HepG2 (cell line): Measurements from ENCODE around the gene CD320. TPM values are rescaled to one million over a fixed set of nuclear protein-coding genes. Genes with fewer than 3 reads are reported as not detected.

Experiments
- ARNTL ChIP-seq: sonication (generic); formaldehyde crosslinking; IDR thresholded peaks from 2 replicates; pipeline ENCODE4 v1.4.0; 2020; ENCODE audit warnings: mild to moderate bottlenecking, missing genetic modification reagents
- BRD4 ChIP-seq: sonication (generic); formaldehyde crosslinking; IDR thresholded peaks from 2 replicates; pipeline ENCODE4 v1.4.0; 2020; ENCODE audit warnings: missing genetic modification reagents
- MED13 ChIP-seq: sonication (generic); formaldehyde crosslinking; IDR thresholded peaks from 2 replicates; pipeline ENCODE4 v1.5.0; 2020; ENCODE audit warnings: missing genetic modification reagents
- MIER2 ChIP-seq: IDR thresholded peaks from 2 replicates; pipeline ENCODE4 v1.6.1; 2016; ENCODE audit warnings: missing biosample characterization, missing genetic modification reagents
- PCBP2 ChIP-seq: fragments of 200-400 bp; formaldehyde crosslinking; optimal IDR thresholded peaks from 2 replicates; pipeline ENCODE3; 2018; ENCODE audit warnings: low read length, low read depth; ENCODE audit not compliant: poor library complexity, severe bottlenecking
- SALL2 ChIP-seq: sonication (generic); formaldehyde crosslinking; IDR thresholded peaks from 2 replicates; pipeline ENCODE4 v1.8.1; 2023; ENCODE audit warnings: mild to moderate bottlenecking, missing genetic modification reagents, inconsistent platforms
- ZNF558 ChIP-seq: sonication (generic); formaldehyde crosslinking; IDR thresholded peaks from 2 replicates; pipeline ENCODE4 v1.9.0; 2022; ENCODE audit warnings: mild to moderate bottlenecking, missing genetic modification reagents, borderline replicate concordance
- ZNF788 ChIP-seq: sonication (generic); formaldehyde crosslinking; IDR thresholded peaks from 2 replicates; pipeline ENCODE4 v1.5.0; 2020; ENCODE audit warnings: mild to moderate bottlenecking, missing genetic modification reagents, borderline replicate concordance
- polyA plus RNA-seq, 8 experiments: library from polyadenylated mRNA; depleted of rRNA in 3 of 8; stranded (reverse) in 7 of 8; unstranded in 1 of 8; fragments of >200 nt; fragmentation: Illumina TruSeq in 4 of 8; extraction: Trizol in 4 of 8; gene quantifications; 2 replicates each; pipeline versions ENCODE4 v1.2.1 to v1.2.3, GENCODE V29; 2011 to 2016; ENCODE audit warnings: low read depth in 4 of 8, missing spikeins in 1 of 8, mixed read lengths in 1 of 8; ENCODE audit not compliant: insufficient read depth in 1 of 8
- total RNA-seq, 5 experiments: library from RNA; depleted of rRNA; stranded (reverse); fragments of >200 nt; fragmentation: Illumina TruSeq; extraction: Trizol; gene quantifications; 2 replicates each; pipeline ENCODE4 v1.2.3, GENCODE V29; 2016; ENCODE audit warnings: low read depth in 1 of 5
- TF ChIP-seq, protein P1 (sequence below): sonication (generic); formaldehyde crosslinking; IDR thresholded peaks from one replicate; pipeline ENCODE4 v1.5.1; 2020; ENCODE audit warnings: mild to moderate bottlenecking, missing genetic modification reagents; ENCODE audit errors: not compliant biosample characterization
- TF ChIP-seq, protein P2 (sequence below): sonication (generic); formaldehyde crosslinking; IDR thresholded peaks from 2 replicates; pipeline ENCODE4 v1.5.1; 2020; ENCODE audit warnings: mild to moderate bottlenecking, missing genetic modification reagents, moderate library complexity
- TF ChIP-seq, protein P3 (sequence below): sonication (generic); formaldehyde crosslinking; IDR thresholded peaks from 2 replicates; pipeline ENCODE4 v1.5.0; 2020; ENCODE audit warnings: missing genetic modification reagents
- TF ChIP-seq, protein P4 (sequence below): sonication (generic); formaldehyde crosslinking; IDR thresholded peaks from 2 replicates; pipeline ENCODE4 v1.8.0; 2022; ENCODE audit warnings: mild to moderate bottlenecking, missing genetic modification reagents, borderline replicate concordance

Gene CD320
- total and polyA plus RNA-seq, 2 of the 13 experiments (the other 11 are each of a cell fraction or from before 2014, with no cell fraction given), result 83.1 to 99.9 TPM

DNA sequence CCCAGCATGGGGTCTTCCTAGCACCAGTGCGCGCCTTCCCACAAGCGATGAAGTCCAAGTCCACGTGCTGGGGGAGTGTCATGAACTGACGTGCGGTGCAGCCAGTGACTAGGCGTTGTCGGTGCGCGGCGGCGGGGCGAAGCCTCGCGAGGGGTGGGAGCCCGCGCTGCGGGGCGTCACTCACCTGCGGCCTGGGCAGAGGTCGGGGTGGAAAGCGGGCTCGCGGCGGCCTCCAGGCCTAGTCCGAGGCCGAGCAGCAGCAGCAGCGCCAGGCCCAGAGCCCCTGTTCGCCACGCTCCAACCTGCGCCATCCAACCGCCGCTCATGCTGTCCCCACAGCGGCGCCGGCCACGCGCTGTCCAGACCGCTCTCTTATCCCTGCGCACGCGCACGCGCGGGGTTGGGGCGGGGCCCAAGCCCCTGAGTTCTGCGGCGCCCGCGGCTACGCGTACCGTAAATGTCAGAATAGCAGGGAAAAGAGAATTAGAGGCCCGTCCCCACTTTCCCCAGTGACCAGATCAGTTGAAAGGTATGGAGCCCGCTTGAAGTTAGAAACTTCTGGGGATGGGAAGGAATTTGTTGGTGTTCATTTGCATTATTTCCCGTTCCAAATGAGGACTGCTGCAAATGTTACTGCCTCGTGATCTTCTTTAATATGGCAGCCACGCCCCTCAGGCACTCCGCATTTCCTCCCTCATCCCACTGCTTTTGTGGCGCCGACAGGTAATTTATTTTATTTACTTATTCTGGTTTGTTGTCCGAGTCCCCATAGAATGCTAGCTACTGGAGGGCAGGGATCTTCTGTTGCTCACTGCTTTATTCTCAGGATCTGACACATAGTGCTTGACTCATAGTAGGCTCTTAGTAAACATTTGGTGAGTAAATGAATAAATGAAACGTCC, at the start of gene CD320 (continued):
- TF ChIP-seq, protein P1, sequence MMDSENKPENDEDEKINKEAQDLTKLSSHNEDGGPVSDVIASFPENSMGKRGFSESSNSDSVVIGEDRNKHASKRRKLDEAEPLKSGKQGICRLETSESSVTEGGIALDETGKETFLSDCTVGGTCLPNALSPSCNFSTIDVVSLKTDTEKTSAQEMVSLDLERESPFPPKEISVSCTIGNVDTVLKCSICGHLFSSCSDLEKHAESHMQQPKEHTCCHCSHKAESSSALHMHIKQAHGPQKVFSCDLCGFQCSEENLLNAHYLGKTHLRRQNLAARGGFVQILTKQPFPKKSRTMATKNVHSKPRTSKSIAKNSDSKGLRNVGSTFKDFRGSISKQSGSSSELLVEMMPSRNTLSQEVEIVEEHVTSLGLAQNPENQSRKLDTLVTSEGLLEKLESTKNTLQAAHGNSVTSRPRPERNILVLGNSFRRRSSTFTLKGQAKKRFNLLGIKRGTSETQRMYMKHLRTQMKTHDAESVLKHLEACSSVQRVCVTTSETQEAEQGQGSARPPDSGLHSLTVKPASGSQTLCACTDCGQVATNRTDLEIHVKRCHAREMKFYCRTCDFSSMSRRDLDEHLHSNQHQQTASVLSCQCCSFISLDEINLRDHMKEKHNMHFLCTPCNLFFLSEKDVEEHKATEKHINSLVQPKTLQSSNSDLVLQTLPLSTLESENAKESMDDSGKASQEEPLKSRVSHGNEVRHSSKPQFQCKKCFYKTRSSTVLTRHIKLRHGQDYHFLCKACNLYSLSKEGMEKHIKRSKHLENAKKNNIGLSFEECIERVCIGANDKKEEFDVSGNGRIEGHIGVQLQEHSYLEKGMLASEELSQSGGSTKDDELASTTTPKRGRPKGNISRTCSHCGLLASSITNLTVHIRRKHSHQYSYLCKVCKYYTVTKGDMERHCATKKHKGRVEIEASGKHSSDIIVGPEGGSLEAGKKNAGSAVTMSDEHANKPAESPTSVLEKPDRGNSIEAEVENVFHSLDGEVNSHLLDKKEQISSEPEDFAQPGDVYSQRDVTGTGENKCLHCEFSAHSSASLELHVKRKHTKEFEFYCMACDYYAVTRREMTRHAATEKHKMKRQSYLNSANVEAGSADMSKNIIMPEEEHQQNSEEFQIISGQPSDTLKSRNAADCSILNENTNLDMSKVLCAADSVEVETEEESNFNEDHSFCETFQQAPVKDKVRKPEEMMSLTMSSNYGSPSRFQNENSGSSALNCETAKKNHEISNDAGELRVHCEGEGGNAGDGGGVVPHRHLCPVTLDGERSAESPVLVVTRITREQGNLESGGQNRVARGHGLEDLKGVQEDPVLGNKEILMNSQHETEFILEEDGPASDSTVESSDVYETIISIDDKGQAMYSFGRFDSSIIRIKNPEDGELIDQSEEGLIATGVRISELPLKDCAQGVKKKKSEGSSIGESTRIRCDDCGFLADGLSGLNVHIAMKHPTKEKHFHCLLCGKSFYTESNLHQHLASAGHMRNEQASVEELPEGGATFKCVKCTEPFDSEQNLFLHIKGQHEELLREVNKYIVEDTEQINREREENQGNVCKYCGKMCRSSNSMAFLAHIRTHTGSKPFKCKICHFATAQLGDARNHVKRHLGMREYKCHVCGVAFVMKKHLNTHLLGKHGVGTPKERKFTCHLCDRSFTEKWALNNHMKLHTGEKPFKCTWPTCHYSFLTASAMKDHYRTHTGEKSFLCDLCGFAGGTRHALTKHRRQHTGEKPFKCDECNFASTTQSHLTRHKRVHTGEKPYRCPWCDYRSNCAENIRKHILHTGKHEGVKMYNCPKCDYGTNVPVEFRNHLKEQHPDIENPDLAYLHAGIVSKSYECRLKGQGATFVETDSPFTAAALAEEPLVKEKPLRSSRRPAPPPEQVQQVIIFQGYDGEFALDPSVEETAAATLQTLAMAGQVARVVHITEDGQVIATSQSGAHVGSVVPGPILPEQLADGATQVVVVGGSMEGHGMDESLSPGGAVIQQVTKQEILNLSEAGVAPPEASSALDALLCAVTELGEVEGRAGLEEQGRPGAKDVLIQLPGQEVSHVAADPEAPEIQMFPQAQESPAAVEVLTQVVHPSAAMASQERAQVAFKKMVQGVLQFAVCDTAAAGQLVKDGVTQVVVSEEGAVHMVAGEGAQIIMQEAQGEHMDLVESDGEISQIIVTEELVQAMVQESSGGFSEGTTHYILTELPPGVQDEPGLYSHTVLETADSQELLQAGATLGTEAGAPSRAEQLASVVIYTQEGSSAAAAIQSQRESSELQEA (CRISPR knock-in tag), result peak; percentile 89
- peak; percentile 97 for TF ChIP-seq ZNF788 (CRISPR knock-in tag)
- no peak for TF ChIP-seq PCBP2
- no peak for TF ChIP-seq MIER2
- TF ChIP-seq, protein P2, sequence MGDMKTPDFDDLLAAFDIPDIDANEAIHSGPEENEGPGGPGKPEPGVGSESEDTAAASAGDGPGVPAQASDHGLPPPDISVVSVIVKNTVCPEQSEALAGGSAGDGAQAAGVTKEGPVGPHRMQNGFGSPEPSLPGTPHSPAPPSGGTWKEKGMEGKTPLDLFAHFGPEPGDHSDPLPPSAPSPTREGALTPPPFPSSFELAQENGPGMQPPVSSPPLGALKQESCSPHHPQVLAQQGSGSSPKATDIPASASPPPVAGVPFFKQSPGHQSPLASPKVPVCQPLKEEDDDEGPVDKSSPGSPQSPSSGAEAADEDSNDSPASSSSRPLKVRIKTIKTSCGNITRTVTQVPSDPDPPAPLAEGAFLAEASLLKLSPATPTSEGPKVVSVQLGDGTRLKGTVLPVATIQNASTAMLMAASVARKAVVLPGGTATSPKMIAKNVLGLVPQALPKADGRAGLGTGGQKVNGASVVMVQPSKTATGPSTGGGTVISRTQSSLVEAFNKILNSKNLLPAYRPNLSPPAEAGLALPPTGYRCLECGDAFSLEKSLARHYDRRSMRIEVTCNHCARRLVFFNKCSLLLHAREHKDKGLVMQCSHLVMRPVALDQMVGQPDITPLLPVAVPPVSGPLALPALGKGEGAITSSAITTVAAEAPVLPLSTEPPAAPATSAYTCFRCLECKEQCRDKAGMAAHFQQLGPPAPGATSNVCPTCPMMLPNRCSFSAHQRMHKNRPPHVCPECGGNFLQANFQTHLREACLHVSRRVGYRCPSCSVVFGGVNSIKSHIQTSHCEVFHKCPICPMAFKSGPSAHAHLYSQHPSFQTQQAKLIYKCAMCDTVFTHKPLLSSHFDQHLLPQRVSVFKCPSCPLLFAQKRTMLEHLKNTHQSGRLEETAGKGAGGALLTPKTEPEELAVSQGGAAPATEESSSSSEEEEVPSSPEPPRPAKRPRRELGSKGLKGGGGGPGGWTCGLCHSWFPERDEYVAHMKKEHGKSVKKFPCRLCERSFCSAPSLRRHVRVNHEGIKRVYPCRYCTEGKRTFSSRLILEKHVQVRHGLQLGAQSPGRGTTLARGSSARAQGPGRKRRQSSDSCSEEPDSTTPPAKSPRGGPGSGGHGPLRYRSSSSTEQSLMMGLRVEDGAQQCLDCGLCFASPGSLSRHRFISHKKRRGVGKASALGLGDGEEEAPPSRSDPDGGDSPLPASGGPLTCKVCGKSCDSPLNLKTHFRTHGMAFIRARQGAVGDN (CRISPR knock-in tag), result peak; percentile 100
- peak; percentile 70; the same call in 1 of the 2 replicates for TF ChIP-seq ZNF558
- peak; percentile 96 for TF ChIP-seq SALL2
- peak; percentile 92 for TF ChIP-seq ARNTL (CRISPR knock-in tag)
- peak; percentile 67; the same call in 1 of the 2 replicates for TF ChIP-seq BRD4 (CRISPR knock-in tag)
- peak; percentile 63; the same call in 1 of the 2 replicates for TF ChIP-seq MED13 (CRISPR knock-in tag)
- TF ChIP-seq, protein P3, sequence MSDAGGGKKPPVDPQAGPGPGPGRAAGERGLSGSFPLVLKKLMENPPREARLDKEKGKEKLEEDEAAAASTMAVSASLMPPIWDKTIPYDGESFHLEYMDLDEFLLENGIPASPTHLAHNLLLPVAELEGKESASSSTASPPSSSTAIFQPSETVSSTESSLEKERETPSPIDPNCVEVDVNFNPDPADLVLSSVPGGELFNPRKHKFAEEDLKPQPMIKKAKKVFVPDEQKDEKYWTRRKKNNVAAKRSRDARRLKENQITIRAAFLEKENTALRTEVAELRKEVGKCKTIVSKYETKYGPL (CRISPR knock-in tag), result peak; percentile 85; the same call in 1 of the 2 replicates
- TF ChIP-seq, protein P4, sequence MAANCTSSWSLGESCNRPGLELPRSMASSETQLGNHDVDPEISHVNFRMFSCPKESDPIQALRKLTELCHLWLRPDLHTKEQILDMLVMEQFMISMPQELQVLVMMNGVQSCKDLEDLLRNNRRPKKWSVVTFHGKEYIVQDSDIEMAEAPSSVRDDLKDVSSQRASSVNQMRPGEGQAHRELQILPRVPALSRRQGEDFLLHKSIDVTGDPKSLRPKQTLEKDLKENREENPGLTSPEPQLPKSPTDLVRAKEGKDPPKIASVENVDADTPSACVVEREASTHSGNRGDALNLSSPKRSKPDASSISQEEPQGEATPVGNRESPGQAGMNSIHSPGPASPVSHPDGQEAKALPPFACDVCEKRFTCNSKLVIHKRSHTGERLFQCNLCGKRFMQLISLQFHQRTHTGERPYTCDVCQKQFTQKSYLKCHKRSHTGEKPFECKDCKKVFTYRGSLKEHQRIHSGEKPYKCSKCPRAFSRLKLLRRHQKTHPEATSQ (CRISPR knock-in tag), result peak; percentile 92; the same call in 1 of the 2 replicates
